H1 (cell line): ENCODE data around the gene DPM3. TPM values are rescaled to one million over a fixed set of nuclear protein-coding genes. Genes with fewer than 3 reads are reported as not detected.

ENCODE experiments used
- BRCA1 ChIP-seq: IDR thresholded peaks from 2 replicates; pipeline ENCODE4 v1.6.1; 2012; ENCODE audit warnings: low read depth, low read length, improper control_type of control experiment
- CBX8 ChIP-seq: fragments of 300-800, 300-1000 bp; sonication (generic); IDR thresholded peaks from 2 replicates; pipeline ENCODE4 v1.7.1; 2016; ENCODE audit warnings: low read depth, low read length, borderline replicate concordance
- KDM5A ChIP-seq: fragments of 200-600 bp; IDR thresholded peaks from 2 replicates; pipeline ENCODE4 v1.7.1; 2012; ENCODE audit warnings: mild to moderate bottlenecking, low read length, inconsistent platforms, mixed read lengths
- polyA plus RNA-seq, 7 experiments: library from polyadenylated mRNA; depleted of rRNA in 3 of 7; stranded (reverse) in 5 of 7; unstranded in 2 of 7; fragments of >200 nt in 5 of 7; fragments of 200-250 nt in 2 of 7; gene quantifications; 1 replicate in 5 of 7; 2 replicates in 1 of 7; 4 replicates in 1 of 7; pipeline versions ENCODE4 v1.2.1 to v1.2.3, GENCODE V29; 2011 to 2013; ENCODE audit warnings: missing spikeins in 2 of 7, mixed read lengths in 2 of 7
- total RNA-seq: library from RNA; stranded (reverse); fragmentation: NEBNext Ultra II Directional; extraction: Animal tissue kit (Norgen Biotek cat#: 25700); gene quantifications from 2 replicates; pipeline ENCODE4 v1.2.1, GENCODE V29; 2021
- TF ChIP-seq, protein P1 (sequence below), 3 experiments: IDR thresholded peaks; 1 replicate in 2 of 3; 2 replicates in 1 of 3; pipeline versions ENCODE4 v1.5.1 to v1.6.1; 2011; ENCODE audit warnings: low read length in 3 of 3, mild to moderate bottlenecking in 3 of 3, inconsistent platforms in 2 of 3, low read depth in 1 of 3, moderate library complexity in 1 of 3; ENCODE audit not compliant: insufficient read depth in 1 of 3; ENCODE audit errors: control extremely low read depth in 1 of 3

Gene DPM3
- total and polyA plus RNA-seq, 2 of the 8 experiments (the other 6 are each of a cell fraction or from before 2014, with no cell fraction given), result 44.8 to 227 TPM

DNA sequence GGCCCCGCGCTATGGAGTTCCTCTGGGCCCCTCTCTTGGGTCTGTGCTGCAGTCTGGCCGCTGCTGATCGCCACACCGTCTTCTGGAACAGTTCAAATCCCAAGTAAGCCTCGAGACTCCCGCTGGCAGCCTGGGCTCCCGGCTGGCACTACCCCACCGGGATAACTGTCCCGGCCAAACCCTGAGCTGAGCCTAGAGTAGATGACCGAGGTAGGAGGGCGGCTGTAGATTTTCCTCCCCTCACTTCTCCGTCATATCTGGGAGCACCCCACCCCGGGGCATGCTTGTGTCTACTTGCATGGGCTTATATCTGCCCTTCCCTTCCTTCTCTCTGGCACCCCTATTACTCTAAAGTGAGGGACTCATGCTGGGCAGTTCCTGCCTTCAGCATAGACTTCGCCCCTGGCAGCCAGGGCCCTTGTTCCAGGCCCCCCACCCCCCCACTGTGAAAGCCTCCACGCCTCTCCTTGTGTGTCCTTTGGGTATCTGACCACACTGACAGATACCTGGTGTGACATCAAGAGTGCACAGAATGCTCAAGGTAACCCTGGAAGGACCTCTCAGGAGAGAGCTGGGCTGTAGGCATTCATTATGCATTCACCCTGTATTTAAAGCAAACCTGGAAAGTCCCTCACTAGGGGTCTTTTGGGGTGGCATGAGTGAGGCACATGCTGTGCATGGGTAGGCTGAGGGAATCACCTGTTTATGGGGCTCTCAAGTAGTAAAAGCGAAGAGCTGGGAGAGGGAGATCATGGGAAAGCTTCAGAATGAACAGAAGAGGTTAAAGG, 12.2 kb downstream of the DPM3 start (continued):
- TF ChIP-seq CBX8, result no peak
- TF ChIP-seq, protein P1, sequence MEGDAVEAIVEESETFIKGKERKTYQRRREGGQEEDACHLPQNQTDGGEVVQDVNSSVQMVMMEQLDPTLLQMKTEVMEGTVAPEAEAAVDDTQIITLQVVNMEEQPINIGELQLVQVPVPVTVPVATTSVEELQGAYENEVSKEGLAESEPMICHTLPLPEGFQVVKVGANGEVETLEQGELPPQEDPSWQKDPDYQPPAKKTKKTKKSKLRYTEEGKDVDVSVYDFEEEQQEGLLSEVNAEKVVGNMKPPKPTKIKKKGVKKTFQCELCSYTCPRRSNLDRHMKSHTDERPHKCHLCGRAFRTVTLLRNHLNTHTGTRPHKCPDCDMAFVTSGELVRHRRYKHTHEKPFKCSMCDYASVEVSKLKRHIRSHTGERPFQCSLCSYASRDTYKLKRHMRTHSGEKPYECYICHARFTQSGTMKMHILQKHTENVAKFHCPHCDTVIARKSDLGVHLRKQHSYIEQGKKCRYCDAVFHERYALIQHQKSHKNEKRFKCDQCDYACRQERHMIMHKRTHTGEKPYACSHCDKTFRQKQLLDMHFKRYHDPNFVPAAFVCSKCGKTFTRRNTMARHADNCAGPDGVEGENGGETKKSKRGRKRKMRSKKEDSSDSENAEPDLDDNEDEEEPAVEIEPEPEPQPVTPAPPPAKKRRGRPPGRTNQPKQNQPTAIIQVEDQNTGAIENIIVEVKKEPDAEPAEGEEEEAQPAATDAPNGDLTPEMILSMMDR (IDR thresholded peaks at IDR 0.05; ENCODE audit: control extremely low read depth in 1 of 3, insufficient read depth in 1 of 3, low read depth in 1 of 3, low read length in 3 of 3), result no peak
- TF ChIP-seq BRCA1, result no peak
- no peak for TF ChIP-seq KDM5A
